Vagina (tissue), 2 donors: Measurements from ENCODE around the gene HEPH. TPM values are rescaled to one million over a fixed set of nuclear protein-coding genes. Genes with fewer than 3 reads are reported as not detected.

Experiments used
- DNase-seq, 2 donors: peaks; one replicate each; pipeline ENCODE4 v3.0.0-alpha.2; 2017; ENCODE audit errors: extremely low spot score in 2 of 2
- H3K27ac ChIP-seq: fragments of 200-600 bp; sonication (generic); one replicate; pipeline ENCODE4 v1.5.1; 2019
- H3K27me3 ChIP-seq: fragments of 200-600 bp; sonication (generic); one replicate; pipeline ENCODE4 v1.5.1; 2019
- H3K36me3 ChIP-seq, 2 donors: fragments of 200-600 bp; sonication (generic); one replicate each; pipeline ENCODE4 v1.5.1; 2017 to 2019
- H3K4me1 ChIP-seq: fragments of 200-600 bp; sonication (generic); one replicate; pipeline ENCODE4 v1.5.1; 2019
- H3K4me3 ChIP-seq, 2 donors: fragments of 200-600 bp; sonication (generic); 1 replicate in 1 of 2; 2 replicates in 1 of 2; pipeline ENCODE4 v1.5.1; 2016 to 2019
- H3K9me3 ChIP-seq: fragments of 200-600 bp; sonication (generic); one replicate; pipeline ENCODE4 v1.5.1; 2019
- CTCF ChIP-seq, 3 experiments: fragments of 450-650 bp in 2 of 3; fragments of 200-600 bp in 1 of 3; sonication (generic) in 1 of 3; IDR thresholded peaks; one replicate each; pipeline ENCODE4 v1.5.1; 2017 to 2019; ENCODE audit warnings: antibody characterized with exemption in 3 of 3, mild to moderate bottlenecking in 2 of 3, moderate library complexity in 2 of 3
- POLR2A ChIP-seq, 2 donors: fragments of 450-650 bp; IDR thresholded peaks; one replicate each; pipeline ENCODE4 v1.6.1; 2017; ENCODE audit warnings: antibody characterized with exemption in 2 of 2, mild to moderate bottlenecking in 2 of 2, moderate library complexity in 2 of 2
- POLR2AphosphoS5 ChIP-seq, 2 donors: sonication (generic); formaldehyde crosslinking; IDR thresholded peaks; one replicate each; pipeline ENCODE4 v1.9.0; 2017; ENCODE audit warnings: antibody characterized with exemption in 2 of 2, mild to moderate bottlenecking in 2 of 2, low read depth in 1 of 2; ENCODE audit not compliant: insufficient read depth in 1 of 2
- intact Hi-C: fragments of 100-400 bp; cut with DNase I; formaldehyde crosslinking; loops from one replicate; pipeline ENCODE4 v1.15.1; 2023
- total RNA-seq: library from RNA; depleted of rRNA; stranded (reverse); fragments of >200 nt; gene quantifications from one replicate; pipeline ENCODE4 v1.2.3, GENCODE V29; 2016

HEPH gene
- total RNA-seq, 1 donor from 2014 or later = 8.6 TPM

DNA sequence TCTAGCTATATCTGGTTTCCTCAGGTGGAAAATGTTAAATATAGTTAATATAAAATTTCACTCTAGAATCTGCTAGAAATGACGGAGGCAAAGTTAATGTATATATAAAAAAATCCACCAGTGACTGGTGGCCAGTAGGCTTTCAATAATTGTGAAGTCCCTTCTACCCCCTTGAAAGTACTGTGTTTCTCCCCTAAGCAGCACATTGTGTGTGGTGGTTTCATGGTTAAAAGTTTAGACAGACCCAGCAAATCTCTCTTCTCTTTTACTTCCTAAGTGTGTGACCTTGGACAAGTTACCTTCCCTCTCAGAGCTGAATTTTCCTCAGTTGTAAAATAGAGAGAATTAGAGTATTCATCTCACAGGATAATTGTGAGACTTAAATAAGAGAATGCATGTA lies 600 bp upstream of the HEPH start:
- H3K4me1 ChIP-seq = peaks cover 6% of the 10 kb centered on the region
- no peak overlapping the region for H3K27ac ChIP-seq
- TF ChIP-seq POLR2A (IDR thresholded peaks at IDR 0.05) (no peak), CTCF (IDR thresholded peaks at IDR 0.05) (no peak), POLR2AphosphoS5 (IDR thresholded peaks at IDR 0.05; ENCODE audit: insufficient read depth in 1 of 2, low read depth in 1 of 2) (no peak)
- H3K36me3 ChIP-seq = no peaks in the 10 kb centered on the region
- no peak for DNase-seq
- no peaks in the 10 kb centered on the region for H3K27me3 ChIP-seq
- intact Hi-C loops = no loop called here
- no peak overlapping the region for H3K4me3 ChIP-seq
- no peaks in the 10 kb centered on the region for H3K9me3 ChIP-seq

DNA sequence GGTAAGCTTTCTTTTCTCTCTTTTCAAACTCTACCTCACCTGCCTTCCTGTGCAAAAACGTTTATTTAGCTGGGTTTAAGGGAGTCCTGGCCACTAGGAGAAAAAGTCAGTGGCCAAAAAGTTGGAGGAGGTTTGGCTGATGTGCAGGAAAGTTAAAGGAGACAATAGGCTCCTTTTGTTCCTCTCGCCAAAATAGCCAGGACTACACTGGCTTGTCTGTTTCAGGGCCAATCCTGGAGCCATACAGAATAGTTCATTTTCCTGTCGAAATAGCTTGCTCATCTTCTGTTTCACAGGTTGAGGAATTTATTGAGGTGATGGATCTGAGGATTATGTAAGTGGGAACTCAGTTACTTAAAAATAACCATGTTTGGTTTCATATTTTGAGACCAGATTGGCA lies 423 bp downstream of the HEPH start:
- Histone ChIP-seq H3K27ac (peak overlapping the region; percentile 7), H3K4me1 (peaks cover 6% of the 10 kb centered on the region), H3K9me3 (no peaks in the 10 kb centered on the region), H3K36me3 (no peaks in the 10 kb centered on the region), H3K27me3 (no peaks in the 10 kb centered on the region), H3K4me3 (peak overlapping the region; percentile 26)
- intact Hi-C loops = no loop called here
- no peak for DNase-seq
- TF ChIP-seq POLR2A (IDR thresholded peaks at IDR 0.05) = no peak
- no peak for TF ChIP-seq CTCF (IDR thresholded peaks at IDR 0.05)
- TF ChIP-seq POLR2AphosphoS5 (IDR thresholded peaks at IDR 0.05; ENCODE audit: insufficient read depth in 1 of 2, low read depth in 1 of 2) = no peak

GRCh38 chrX:66164931-66165330 lies 884 bp downstream of the HEPH start:
- intact Hi-C loops = no loop called here
- Histone ChIP-seq H3K4me3 (peak overlapping the region; percentile 26), H3K27me3 (no peaks in the 10 kb centered on the region), H3K36me3 (no peaks in the 10 kb centered on the region), H3K9me3 (no peaks in the 10 kb centered on the region), H3K4me1 (peaks cover 6% of the 10 kb centered on the region), H3K27ac (no peak overlapping the region)
- no peak for TF ChIP-seq POLR2AphosphoS5 (IDR thresholded peaks at IDR 0.05; ENCODE audit: insufficient read depth in 1 of 2, low read depth in 1 of 2)
- TF ChIP-seq POLR2A (IDR thresholded peaks at IDR 0.05) = no peak
- no peak for TF ChIP-seq CTCF (IDR thresholded peaks at IDR 0.05)
- DNase-seq = no peak

DNA sequence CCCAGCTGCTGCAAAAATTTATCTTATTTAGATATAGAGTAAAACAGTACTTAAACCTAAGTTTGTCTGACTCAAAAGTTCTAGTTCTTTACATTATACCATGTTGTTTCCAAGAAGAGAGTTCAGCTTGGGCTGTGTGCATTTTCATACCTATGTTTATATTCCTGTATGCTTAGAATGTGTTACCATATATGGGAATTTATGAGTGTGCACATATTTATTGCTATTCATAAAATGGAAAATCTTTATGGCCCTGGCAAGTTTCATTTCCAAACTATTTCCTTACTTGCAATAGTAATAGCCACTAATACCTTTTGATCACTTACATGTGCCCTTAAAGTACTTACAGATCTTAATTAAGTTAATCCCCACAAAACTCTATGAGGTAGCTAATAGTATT lies 2.6 kb downstream of the HEPH start:
- H3K4me1 ChIP-seq = peaks cover 6% of the 10 kb centered on the region
- H3K4me3 ChIP-seq = no peak overlapping the region
- DNase-seq = no peak
- no peaks in the 10 kb centered on the region for H3K9me3 ChIP-seq
- intact Hi-C loops = no loop called here
- TF ChIP-seq CTCF (IDR thresholded peaks at IDR 0.05) = no peak
- no peak for TF ChIP-seq POLR2AphosphoS5 (IDR thresholded peaks at IDR 0.05; ENCODE audit: insufficient read depth in 1 of 2, low read depth in 1 of 2)
- TF ChIP-seq POLR2A (IDR thresholded peaks at IDR 0.05) = no peak
- no peaks in the 10 kb centered on the region for H3K36me3 ChIP-seq
- H3K27me3 ChIP-seq = no peaks in the 10 kb centered on the region
- H3K27ac ChIP-seq = no peak overlapping the region

DNA sequence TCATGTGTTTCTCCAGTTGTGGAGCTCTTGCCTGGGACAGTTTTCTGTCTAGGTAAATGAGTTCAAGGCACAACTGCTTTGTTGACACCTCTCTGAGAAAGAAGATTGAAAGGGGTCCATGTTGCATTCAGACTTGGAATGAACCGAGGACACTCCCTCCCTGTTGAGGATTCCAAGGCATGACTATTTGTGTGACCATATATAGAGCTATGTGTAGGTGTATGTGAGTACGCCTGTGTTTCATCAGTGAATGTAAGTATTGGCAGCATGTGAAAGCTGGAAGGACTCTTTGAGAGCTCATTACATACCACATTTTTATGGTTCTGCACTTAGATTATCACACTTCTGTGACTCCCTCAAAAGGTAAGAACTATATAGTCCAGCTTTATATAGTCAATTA lies 3.4 kb downstream of the HEPH start:
- Histone ChIP-seq H3K4me3 (no peak overlapping the region), H3K27me3 (no peaks in the 10 kb centered on the region), H3K27ac (no peak overlapping the region), H3K4me1 (peaks cover 6% of the 10 kb centered on the region), H3K9me3 (no peaks in the 10 kb centered on the region), H3K36me3 (no peaks in the 10 kb centered on the region)
- intact Hi-C loops = no loop called here
- no peak for DNase-seq
- no peak for TF ChIP-seq POLR2A (IDR thresholded peaks at IDR 0.05)
- TF ChIP-seq POLR2AphosphoS5 (IDR thresholded peaks at IDR 0.05; ENCODE audit: insufficient read depth in 1 of 2, low read depth in 1 of 2) = no peak
- TF ChIP-seq CTCF (IDR thresholded peaks at IDR 0.05) = no peak
